Mucosa of rectum (tissue), 2 donors: ENCODE results near the gene ADAMTS19.

Experiments used
- H3K27ac ChIP-seq, 2 donors: one replicate each; pipeline ENCODE4 v1.7.0; 2013; ENCODE audit warnings: inconsistent platforms in 2 of 2, low read depth in 2 of 2, low read length in 2 of 2
- H3K27me3 ChIP-seq, 2 donors: one replicate each; pipeline ENCODE4 v1.7.0; 2013; ENCODE audit warnings: low read length in 2 of 2; ENCODE audit not compliant: control insufficient read depth in 2 of 2, insufficient read depth in 2 of 2
- H3K36me3 ChIP-seq, 2 donors: one replicate each; pipeline ENCODE4 v1.7.0; 2013; ENCODE audit warnings: low read length in 2 of 2; ENCODE audit not compliant: control insufficient read depth in 2 of 2, insufficient read depth in 2 of 2
- H3K4me1 ChIP-seq, 2 donors: one replicate each; pipeline ENCODE4 v1.7.0; 2013; ENCODE audit warnings: low read length in 2 of 2, mild to moderate bottlenecking in 1 of 2; ENCODE audit not compliant: control insufficient read depth in 2 of 2, insufficient read depth in 2 of 2
- H3K4me3 ChIP-seq, 2 donors: one replicate each; pipeline ENCODE4 v1.7.0; 2013; ENCODE audit warnings: low read length in 2 of 2
- H3K9ac ChIP-seq, 2 donors: one replicate each; pipeline ENCODE4 v1.7.0; 2013; ENCODE audit warnings: low read length in 2 of 2, low read depth in 1 of 2, mild to moderate bottlenecking in 1 of 2
- H3K9me3 ChIP-seq, 2 donors: one replicate each; pipeline ENCODE4 v1.7.0; 2013; ENCODE audit warnings: low read length in 2 of 2; ENCODE audit not compliant: control insufficient read depth in 2 of 2
- donor health status: healthy.
- donor health status: Normal muscosa, but diverticular disease.

ADAMTS19 gene

DNA sequence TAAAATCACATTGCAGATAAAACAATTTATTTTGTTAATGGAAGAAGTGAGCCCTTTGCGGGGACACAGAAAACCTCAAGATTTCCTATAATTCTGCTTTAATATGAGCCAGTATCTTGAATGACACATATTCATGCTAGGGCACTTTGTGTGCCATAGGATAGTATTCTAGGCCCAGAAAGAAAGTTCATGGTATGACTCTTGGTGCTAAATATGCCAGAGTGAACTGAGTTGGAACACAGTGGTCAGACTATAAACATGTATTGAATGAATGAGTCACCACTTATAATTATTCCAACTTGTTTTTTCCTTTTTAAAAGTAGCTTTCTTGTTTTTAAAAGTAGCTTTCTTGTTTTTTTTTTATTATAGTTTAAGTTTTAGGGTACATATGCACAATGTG is 46.0 kb downstream of the ADAMTS19 start:
- no peaks in the 10 kb centered on the region for H3K27me3 ChIP-seq
- no peaks in the 10 kb centered on the region for H3K4me1 ChIP-seq
- no peak overlapping the region for H3K27ac ChIP-seq
- no peaks in the 10 kb centered on the region for H3K36me3 ChIP-seq
- H3K4me3 ChIP-seq, result no peak overlapping the region
- no peaks in the 10 kb centered on the region for H3K9me3 ChIP-seq
- no peak overlapping the region for H3K9ac ChIP-seq

DNA sequence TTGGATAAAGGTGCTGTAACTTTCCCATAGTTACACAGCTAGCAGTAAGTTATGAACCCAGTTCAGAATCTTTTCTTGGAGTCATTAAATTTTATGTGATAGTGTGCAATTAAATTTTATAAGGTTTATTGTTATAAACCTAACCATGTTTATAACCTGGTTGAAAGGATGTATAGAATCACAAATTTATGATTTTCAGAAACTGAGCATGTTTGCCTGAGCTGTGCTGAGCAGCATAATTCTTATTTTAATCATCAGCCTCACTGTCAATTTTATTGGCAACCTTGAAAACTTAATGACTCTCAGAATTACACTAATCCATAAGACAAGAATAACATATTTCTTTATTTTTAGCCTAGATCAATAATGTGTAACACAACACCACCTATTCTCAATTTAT is 46.9 kb downstream of the ADAMTS19 start:
- Histone ChIP-seq H3K9me3 (no peaks in the 10 kb centered on the region), H3K27ac (no peak overlapping the region), H3K9ac (no peak overlapping the region), H3K27me3 (no peaks in the 10 kb centered on the region), H3K36me3 (no peaks in the 10 kb centered on the region), H3K4me1 (no peaks in the 10 kb centered on the region), H3K4me3 (no peak overlapping the region)

DNA sequence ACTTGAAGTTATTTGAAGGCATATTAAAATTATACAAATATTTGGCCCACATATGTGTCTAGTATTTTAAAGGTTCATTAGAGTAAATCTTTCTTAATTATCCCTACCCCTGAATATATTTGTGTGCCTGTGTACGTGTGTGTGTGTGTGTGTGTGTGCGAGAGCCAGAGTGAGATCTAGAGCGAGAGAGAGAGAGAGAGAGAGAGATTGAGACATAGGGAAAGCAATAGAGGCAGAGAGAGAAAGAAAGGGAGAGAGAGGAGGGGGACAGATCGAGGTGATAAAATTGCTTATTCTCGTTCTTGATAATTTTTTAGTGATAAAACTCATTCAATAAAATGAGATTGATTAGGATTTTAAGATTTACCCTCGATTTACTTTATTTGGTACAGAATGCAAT is 47.4 kb downstream of the ADAMTS19 start:
- Histone ChIP-seq H3K27ac (no peak overlapping the region), H3K27me3 (no peaks in the 10 kb centered on the region), H3K4me3 (no peak overlapping the region), H3K9me3 (no peaks in the 10 kb centered on the region), H3K9ac (no peak overlapping the region), H3K36me3 (no peaks in the 10 kb centered on the region), H3K4me1 (no peaks in the 10 kb centered on the region)

DNA sequence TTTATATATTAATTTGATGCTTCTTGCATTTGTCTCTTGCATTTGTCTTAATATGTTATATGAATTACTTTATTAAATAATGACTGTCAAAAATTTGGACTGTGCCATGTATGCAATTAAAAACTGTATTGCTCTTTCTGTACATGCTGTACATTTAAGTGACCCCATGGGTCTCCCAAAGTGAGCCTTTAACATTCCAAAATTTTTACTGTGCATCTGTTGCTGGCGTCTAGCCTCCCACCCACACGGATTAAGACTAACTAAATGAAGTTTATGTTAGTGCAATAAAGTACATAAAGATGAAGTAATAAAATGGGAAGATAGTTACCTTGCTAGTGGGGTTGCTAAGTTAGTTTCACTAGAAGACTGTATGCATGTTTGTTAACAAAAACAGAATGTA is 48.5 kb downstream of the ADAMTS19 start:
- H3K4me3 ChIP-seq, result no peak overlapping the region
- no peak overlapping the region for H3K9ac ChIP-seq
- H3K9me3 ChIP-seq, result no peaks in the 10 kb centered on the region
- no peaks in the 10 kb centered on the region for H3K27me3 ChIP-seq
- no peaks in the 10 kb centered on the region for H3K4me1 ChIP-seq
- H3K27ac ChIP-seq, result no peak overlapping the region
- no peaks in the 10 kb centered on the region for H3K36me3 ChIP-seq

DNA sequence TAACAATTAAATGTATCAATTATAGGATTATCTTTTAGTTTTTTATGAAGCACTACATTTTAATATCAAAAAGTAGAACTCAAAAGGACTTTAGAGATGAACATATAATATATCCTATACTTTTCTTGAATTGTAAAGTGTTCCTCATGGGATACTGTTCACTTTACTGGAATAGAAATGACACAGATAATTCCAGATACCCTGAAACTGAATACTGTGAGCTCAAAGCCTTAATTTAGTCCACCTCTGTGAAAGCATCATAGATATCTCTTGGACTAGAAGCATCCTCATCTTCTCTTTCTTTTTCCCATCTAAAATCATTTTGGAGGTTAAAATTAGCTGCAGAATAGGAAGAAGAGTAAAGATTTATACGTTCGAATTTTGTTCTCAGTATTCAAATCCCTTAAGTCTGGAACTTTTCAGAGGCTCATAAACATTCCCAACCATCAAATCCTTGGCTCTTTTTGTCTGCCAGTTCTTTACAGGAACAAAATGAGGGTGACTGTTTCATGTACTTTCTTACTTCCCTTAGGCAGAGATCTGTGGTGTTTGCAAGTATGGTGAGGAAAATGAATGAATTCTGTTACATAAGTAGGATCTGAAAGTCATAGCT is 49.4 kb downstream of the ADAMTS19 start:
- H3K9ac ChIP-seq, result no peak overlapping the region
- no peak overlapping the region for H3K27ac ChIP-seq
- no peaks in the 10 kb centered on the region for H3K36me3 ChIP-seq
- no peaks in the 10 kb centered on the region for H3K4me1 ChIP-seq
- H3K4me3 ChIP-seq, result no peak overlapping the region
- H3K27me3 ChIP-seq, result no peaks in the 10 kb centered on the region
- no peaks in the 10 kb centered on the region for H3K9me3 ChIP-seq

DNA sequence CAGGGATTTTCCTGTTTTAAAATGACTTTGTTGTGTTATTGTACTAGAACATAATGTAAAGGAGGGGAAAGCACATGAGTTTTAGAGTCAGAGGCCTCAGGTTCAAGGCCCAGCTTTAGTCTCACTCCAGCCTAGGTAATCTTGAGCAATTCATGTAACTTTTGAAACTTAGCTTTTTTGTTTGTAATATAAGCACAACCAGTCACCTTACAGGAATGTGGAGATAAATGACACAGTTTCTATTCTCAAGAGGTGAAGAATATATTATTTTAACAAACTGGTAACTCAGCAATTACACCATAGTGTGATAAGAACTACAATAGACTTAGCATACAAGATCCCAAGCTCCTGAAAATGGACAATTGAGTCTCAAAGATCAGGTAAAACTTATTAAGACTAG is 51.2 kb downstream of the ADAMTS19 start:
- Histone ChIP-seq H3K27ac (no peak overlapping the region), H3K36me3 (no peaks in the 10 kb centered on the region), H3K27me3 (no peaks in the 10 kb centered on the region), H3K9me3 (no peaks in the 10 kb centered on the region), H3K9ac (no peak overlapping the region), H3K4me1 (no peaks in the 10 kb centered on the region), H3K4me3 (no peak overlapping the region)

DNA sequence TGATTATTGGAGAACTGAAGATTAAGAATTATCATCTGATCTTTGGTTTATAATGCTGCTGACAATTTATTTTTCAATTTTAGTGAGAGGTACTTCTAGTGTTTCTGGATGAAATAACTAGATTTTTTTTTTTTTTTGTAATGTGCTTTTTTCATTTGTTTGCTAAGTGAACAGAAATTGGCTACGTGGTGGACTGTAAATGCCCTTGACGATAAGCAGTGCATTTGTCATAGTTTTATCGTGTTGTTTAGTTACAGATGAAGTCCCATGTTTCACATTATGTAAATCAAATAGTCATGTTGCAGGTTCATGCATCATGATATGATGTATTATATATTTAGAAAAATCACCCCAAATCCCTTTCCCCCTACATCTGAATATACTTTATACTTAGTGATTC is 81.0 kb downstream of the ADAMTS19 start:
- no peaks in the 10 kb centered on the region for H3K27me3 ChIP-seq

DNA sequence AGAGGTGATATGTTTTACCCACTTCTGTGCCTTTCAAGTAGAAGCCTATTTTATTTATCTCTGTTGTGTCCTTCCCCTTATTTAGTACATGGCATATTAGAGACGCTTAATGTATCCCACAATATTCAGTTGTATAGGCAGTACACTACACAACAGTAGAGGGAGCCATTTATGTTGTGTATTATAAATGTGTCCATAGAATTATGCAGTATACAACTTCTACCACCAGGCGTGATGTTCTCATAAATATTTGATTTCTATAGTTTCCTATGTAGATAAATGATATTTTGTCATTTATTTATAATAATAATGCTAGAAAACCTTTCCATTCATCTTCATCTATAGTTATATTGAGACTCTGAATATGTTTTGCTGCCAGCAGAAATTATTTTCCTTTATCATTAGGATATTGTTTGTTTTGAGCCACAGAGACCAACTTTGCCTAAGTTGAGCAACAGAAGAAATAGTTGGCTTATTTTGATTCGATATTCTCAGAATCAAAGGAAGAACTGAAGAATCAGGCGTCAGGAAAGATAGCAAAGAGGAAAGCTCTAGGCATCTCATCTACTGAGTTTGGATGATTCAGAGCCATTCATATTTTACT is 81.7 kb downstream of the ADAMTS19 start:
- H3K4me3 ChIP-seq, result no peak overlapping the region
- H3K4me1 ChIP-seq, result no peaks in the 10 kb centered on the region

More for the DNA sequence above, 81.0 kb downstream of the ADAMTS19 start:
- Histone ChIP-seq H3K9me3 (no peaks in the 10 kb centered on the region), H3K27ac (no peak overlapping the region), H3K36me3 (no peaks in the 10 kb centered on the region), H3K4me3 (no peak overlapping the region), H3K4me1 (no peaks in the 10 kb centered on the region), H3K9ac (no peak overlapping the region)

DNA sequence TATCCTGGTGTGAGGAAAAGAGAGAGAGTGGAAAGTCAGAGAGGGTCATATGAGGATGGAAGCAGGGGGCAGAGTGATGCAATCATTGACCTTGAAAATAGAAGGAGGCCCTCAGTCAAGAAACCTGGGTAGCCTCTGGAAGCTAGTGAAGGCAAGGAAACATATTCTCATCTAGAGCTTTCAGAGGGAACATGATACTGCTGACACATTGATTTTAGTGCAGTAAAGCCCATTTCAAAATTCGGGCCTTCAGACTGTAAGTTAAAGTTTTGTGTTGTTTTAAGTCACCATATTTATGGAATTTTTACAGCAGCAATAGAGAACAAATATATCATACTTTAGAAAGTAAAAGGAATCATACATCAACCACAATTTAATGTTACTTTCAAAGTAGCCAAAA is 87.0 kb downstream of the ADAMTS19 start:
- Histone ChIP-seq H3K4me3 (no peak overlapping the region), H3K9ac (no peak overlapping the region), H3K27me3 (no peaks in the 10 kb centered on the region), H3K4me1 (no peaks in the 10 kb centered on the region), H3K27ac (no peak overlapping the region), H3K36me3 (no peaks in the 10 kb centered on the region), H3K9me3 (peaks cover 0 to 2% of the 10 kb centered on the region in 2 donors)

More for the DNA sequence above, 81.7 kb downstream of the ADAMTS19 start:
- Histone ChIP-seq H3K36me3 (no peaks in the 10 kb centered on the region), H3K27me3 (no peaks in the 10 kb centered on the region), H3K27ac (no peak overlapping the region), H3K9me3 (no peaks in the 10 kb centered on the region), H3K9ac (no peak overlapping the region)

DNA sequence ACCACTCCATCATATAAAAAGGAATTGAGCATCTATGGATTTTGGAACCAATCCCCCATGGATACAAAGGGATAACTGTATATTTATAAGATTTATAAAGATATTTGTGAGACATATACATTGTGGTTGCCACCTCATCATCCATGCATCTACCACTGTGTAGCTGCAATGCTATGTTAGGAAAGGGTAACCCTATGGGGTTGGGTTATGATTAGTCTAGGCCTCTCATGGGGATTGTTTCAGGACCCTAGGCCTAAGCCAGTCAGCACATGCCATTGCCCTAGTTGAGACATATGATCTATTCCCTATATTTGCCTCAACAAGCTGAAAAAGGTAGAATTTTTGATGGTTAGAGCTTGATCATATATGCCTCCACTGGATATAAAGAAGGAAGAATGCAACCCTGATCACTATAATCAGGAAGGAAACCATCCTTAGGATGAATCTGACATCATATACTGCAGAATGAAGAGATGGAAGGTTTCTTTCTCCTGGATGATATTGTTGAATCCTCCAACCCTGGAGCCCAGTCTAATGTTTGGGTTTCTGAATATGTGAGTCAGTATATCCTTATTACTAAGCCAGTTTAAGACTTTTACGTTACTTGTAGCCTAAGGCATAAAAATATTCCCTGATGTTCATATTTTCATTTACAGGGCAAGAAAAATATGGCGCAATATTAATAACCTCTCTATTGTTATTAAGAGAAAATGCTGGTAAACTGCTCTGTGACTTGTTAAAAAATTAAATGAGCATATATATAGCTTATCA is 94.2 kb downstream of the ADAMTS19 start:
- no peaks in the 10 kb centered on the region for H3K27me3 ChIP-seq
- H3K4me3 ChIP-seq, result no peak overlapping the region
- H3K27ac ChIP-seq, result no peak overlapping the region
- H3K36me3 ChIP-seq, result no peaks in the 10 kb centered on the region
- no peaks in the 10 kb centered on the region for H3K9me3 ChIP-seq
- H3K9ac ChIP-seq, result no peak overlapping the region
- no peaks in the 10 kb centered on the region for H3K4me1 ChIP-seq
